Left forelimb (tissue), 1 donor: Measurements from ENCODE around the gene HAPLN2.
"Not testable (repeated sequence)": the region's sequence is repeated elsewhere in the genome, so short reads cannot be mapped to it uniquely, and the experiment has no call there.

Experiments
- DNase-seq: peaks from one replicate; pipeline ENCODE4 v3.0.0-alpha.2; 2018; ENCODE audit warnings: low spot score

HAPLN2 gene

GRCh38 chr1:156592158-156592909, 26.9 kb upstream of the HAPLN2 start:
- DNase-seq: no peak

GRCh38 chr1:156592910-156593660, 26.1 kb upstream of the HAPLN2 start:
- DNase-seq: no peak

GRCh38 chr1:156593661-156593989, 25.6 kb upstream of the HAPLN2 start:
- DNase-seq: no peak

DNA sequence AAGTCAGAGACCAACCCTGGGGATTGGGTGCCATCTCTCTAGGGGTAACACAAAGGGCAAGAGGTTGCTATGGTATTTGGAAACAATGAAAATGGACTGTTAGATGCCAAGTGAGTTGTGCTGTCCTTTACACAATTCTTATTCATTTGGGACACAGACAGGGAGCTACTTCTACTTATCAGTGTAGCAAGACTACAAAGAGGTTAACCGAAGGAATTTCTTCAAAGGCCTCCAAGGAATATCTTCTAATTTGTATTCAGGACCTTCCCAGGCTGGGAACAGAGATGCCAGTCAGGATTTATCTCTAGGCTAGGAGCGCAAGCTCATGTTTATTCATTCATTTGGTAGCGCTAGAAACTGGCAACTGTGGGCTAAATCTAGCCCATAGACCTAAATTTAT, 25.0 kb upstream of the HAPLN2 start:
- no peak for DNase-seq

GRCh38 chr1:156595016-156595415, 24.2 kb upstream of the HAPLN2 start:
- DNase-seq: no peak

DNA sequence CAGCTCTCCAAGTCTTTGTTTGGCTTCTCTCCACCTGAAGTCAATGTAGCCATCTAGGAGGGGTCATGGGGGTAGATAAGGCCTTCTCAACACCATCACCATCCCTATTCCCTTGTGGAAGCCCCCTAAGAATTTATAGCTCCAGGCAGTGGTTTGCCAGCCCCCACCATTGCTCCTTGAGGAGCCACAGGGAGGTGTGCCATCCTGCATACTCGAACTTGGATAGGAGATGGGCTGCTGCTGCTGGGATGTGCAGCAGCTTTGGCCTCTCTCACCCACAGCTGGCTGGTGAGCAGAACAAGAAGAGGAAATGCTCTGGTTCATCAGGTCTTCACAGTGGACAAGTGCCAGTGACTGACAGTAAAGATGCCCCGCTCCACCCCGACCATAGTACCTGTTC, 22.8 kb upstream of the HAPLN2 start:
- no peak for DNase-seq

DNA sequence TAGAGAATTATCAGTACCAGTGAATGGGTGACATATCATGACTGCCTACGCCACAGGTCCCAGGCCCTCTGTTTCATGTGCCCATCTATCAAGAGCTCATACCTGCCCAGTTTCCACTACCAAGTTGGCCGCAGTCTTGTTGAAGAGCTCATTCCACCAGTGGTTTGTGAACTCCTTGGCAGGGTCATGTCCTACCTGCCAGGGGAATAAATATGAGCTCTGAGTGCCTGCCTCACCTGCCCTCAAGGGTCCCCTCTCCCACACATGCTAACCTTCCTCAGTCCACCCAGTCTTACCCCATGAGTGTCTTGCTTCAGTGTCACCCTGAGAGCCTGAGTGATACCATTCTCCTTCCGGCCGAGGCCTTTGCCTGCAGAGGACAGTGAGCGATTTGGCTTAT, 21.1 kb upstream of the HAPLN2 start:
- no peak for DNase-seq

GRCh38 chr1:156598731-156599432, 20.3 kb upstream of the HAPLN2 start:
- no peak for DNase-seq

DNA sequence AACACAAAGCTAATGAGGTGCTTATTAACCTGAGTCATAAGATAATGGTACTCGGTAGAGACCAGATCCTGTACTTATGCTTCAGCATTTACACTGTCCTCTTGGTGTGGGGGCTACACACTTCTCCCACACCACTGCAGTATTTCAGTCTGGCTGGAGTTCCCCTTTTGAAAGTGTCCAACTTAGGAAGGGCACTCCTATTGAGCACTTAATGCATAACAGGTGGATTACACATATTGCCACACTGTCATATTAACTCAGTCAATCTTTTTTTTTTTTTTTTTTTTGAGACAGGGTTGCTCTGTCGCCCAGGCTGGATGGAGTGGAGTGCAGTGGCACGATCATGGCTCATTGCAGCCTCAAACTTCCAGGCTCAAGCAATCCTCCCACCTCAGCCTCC, 19.4 kb upstream of the HAPLN2 start:
- DNase-seq: no peak

GRCh38 chr1:156600733-156601121, 18.5 kb upstream of the HAPLN2 start:
- DNase-seq: no peak

DNA sequence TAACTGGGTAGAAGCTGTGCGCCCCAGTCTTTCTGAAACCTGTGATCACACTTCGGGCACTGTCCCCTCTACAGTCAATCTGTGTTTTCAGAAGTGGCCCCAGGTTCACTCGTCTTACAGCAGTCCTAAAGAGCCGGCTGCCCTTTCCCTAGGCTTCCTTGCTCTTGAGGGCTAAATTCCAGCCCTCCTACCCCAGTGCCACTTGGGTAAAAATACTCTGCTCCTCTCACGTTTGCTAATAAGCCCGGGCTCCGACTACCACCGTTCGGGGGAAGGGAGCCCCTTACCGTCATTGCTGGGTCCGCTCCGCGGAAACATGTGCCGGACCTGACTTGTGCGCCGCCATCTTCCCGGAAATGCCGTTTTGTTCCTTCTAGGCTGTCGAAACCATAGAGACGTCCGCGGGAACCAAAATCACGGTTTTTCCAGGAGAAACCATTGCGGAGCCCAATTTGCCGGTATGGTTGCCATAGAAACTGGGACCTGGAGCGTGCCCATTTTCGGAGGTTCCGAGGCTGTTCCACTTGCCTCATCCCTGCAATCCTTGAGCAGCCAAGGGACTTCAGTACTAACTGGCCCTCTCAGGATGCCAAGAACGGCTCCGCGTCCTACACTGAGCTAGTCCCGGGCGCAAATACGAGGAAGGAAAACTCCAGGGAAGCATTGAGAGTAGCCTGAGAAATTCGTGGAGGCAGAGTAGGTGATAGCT, 17.9 kb upstream of the HAPLN2 start, which contains the start of gene GPATCH4:
Gene GPATCH4, minus strand, starts transcription at position 358 of the 709 bp plus-strand sequence.
- DNase-seq: peak; percentile 83

- DNase-seq: no peak
These were observed 17.3 kb upstream of the HAPLN2 start for GRCh38 chr1:156601892-156602291.

GRCh38 chr1:156602557-156602993, 16.6 kb upstream of the HAPLN2 start:
- no peak for DNase-seq

DNA sequence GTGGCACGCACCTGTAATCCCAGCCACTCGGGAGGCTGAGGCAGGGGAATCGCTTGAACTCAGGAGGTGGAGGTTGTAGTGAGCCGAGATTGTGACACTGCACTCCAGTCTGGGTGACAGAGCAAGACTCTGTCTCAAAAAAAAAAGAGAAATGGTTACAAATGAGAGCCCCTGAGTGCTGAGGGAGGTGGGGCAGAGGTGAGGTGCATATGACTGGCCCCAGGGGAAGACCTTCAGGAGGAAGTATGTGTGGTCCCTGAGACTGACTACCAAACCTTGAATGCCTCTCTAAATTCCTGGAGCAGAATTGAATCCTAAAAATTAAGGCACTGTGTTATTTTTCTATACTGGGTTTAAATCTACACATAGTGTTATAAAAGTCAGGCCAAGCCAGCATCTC, 11.9 kb upstream of the HAPLN2 start:
- DNase-seq: not testable (repeated sequence)

DNA sequence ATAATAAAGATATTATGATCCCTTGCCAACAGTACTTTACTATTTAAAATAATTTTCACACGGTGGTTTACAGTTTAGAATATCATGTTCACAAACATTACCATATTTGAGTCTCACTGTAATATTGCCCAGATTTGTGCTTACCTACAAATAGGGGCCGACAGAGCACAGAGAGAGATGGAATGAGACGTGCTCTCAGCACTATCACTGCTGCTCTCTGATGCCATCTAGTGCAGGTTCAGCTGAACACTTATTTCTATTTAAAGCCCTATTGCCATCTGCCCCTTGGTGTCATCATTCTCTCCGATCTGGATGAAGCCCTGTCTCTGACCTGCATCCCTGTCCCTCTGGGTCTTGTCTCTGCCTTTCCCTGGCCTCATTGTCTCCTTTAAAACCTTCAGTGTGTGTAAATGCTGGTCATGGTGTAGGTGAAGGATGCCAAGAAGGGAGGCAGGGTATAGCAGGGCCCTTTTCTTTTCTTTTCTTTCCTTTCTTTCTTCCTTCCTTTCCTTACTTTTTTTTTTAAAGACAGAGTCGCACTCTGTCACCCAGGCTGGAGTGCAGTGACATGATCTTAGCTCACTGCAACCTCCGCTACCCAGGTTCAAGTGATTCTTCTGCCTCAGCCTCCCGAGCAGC, 11.1 kb upstream of the HAPLN2 start:
- DNase-seq: no peak

GRCh38 chr1:156608981-156609380, 10.2 kb upstream of the HAPLN2 start:
- no peak for DNase-seq

GRCh38 chr1:156610072-156610471, 9.1 kb upstream of the HAPLN2 start:
- DNase-seq: not testable (repeated sequence)

DNA sequence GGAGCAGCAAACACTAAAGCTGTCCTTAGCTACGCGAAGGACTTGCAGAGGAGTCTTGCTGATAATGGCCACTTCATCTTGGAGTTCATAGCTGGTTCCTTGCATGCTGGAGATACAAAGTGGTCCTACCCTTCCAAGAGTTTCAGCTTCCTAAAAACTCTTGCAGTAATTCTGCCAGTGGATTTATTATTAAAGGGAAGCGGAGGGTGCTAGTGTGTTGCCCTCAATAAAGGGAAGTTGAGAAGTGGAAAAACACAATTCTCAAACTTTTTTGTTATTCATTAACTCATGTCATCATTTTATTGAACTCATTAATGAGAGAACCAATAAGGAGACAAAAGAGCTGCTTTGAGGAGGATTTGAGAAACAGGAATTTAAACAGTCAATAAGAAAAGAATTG, 6.5 kb upstream of the HAPLN2 start:
- no peak for DNase-seq

DNA sequence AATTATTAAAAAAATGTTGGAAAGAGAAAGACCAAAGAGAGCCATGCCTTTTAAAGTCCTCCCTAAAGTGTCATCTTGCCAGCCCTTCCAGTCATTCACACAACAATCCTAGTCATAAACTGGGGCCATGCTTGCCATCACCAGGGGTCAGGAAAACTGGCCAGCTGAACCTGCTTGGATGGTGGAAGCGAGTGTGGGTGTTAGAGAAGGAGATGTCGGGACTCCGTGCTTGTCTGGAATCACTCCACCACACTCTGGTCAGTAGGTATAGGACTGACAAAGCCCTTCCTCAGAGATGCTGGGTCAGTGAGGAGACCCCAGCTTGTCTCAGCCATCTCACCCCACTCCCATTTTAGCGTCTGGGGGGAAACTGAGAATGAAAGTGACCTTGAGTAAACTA, 3.3 kb upstream of the HAPLN2 start:
- no peak for DNase-seq

DNA sequence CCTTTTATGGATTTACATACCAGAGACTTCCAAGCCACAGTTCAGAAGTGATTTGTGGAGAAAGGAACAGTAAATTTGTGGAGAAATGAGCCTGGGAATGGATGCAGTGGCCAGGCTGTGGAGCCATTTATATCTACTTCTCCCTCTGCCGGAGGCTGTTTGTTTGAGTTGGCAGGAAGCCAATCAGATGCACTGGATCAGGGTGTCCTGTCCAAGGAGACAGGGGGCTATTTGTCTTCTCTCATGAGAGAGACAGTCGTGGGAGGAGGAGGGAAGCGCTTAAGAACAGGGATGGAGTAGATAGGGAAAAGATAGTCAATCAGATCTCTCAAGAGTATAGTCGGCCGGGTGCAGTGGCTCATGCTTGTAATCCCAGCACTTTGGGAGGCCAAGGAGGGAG, 2.8 kb upstream of the HAPLN2 start:
- no peak for DNase-seq

DNA sequence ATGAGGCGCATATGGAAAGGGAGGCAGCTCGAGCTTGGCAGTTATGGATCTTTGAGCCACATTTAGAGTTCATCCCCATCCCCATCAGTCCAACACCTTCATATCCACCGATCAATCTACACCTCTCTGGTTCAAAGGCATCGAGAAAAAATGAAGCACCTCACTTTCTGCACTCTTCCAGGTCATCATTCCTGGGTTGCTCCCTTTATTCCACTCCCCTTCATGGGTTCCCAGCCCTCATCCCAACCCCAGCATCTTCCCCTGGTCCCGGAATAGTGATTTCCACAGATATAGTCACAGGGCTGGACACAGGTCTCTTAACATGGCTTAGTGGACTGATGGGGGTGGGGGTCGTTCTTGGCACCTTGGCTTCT, 354 bp downstream of the HAPLN2 start:
- DNase-seq: no peak
